Keratinocyte (primary cell): ENCODE measurements around the gene SFT2D3.
A peak's percentile ranks its signal among the peaks of the same experiment; 100 is the strongest.

ENCODE experiments used
- EZH2 ChIP-seq: IDR thresholded peaks from one replicate; pipeline ENCODE4 v1.6.1; 2012; ENCODE audit warnings: inconsistent platforms, mild to moderate bottlenecking, low read length, moderate library complexity
- TF ChIP-seq, protein P1 (sequence below), 3 experiments: IDR thresholded peaks in 1 of 3; conservative IDR thresholded peaks in 1 of 3; optimal IDR thresholded peaks in 1 of 3; 2 replicates in 2 of 3; 3 replicates in 1 of 3; pipeline versions ENCODE3 to v1.5.1; 2011; ENCODE audit warnings: low read length in 3 of 3, mild to moderate bottlenecking in 3 of 3, moderate library complexity in 2 of 3, control low read depth in 1 of 3, inconsistent platforms in 1 of 3; ENCODE audit not compliant: insufficient read depth in 2 of 3; ENCODE audit errors: extremely low read depth in 1 of 3

DNA sequence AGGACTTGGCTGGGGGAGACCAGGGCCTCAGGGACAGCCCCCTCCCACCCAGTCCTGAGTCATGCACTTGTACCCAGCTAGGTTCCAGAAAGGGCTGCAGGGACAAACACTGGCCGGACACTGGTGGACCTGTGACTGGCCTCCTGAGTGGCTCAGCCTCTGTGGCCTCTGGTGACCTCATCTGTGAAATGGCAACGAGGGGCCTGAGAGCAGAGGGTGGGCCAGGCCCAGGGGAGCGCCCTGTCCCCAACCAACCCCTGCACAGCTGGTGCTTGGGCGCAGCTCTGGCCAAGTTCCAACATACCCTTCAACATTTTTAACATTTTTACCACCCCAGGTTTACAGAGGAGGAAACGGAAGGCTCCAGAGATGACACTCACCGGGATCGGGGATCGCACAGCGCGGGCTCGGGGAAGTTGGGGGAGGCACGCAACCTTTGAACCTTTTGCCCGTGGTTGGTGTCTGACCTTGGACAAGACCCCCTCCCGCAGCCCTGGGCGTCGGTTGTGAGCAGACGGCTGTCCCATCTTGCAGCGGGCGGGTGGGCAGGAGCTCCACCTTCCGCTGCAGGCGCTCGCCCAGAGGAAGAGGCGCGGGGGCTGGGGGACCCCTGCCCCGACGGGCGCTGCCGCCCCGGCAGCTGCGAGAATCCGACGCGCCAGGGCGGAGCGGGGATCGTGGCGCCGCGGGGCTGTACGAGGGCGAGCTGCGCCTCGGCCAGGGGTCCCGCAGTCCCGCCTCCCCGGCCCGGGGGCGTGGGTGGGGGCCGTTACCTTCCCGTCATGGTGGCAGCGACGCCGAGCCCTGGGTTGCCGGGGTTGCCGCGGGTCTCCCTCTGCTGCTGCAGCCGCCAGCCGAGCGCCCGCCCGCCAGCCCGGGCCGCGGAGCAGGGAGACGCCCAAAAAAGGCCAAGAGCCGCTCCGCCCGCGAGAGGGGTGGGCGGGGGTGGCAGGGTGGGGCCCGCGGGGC lies 26.8 kb upstream of the SFT2D3 start:
- TF ChIP-seq, protein P1, sequence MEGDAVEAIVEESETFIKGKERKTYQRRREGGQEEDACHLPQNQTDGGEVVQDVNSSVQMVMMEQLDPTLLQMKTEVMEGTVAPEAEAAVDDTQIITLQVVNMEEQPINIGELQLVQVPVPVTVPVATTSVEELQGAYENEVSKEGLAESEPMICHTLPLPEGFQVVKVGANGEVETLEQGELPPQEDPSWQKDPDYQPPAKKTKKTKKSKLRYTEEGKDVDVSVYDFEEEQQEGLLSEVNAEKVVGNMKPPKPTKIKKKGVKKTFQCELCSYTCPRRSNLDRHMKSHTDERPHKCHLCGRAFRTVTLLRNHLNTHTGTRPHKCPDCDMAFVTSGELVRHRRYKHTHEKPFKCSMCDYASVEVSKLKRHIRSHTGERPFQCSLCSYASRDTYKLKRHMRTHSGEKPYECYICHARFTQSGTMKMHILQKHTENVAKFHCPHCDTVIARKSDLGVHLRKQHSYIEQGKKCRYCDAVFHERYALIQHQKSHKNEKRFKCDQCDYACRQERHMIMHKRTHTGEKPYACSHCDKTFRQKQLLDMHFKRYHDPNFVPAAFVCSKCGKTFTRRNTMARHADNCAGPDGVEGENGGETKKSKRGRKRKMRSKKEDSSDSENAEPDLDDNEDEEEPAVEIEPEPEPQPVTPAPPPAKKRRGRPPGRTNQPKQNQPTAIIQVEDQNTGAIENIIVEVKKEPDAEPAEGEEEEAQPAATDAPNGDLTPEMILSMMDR (optimal IDR thresholded peaks at IDR 0.05 in 1 of 3, IDR thresholded peaks at IDR 0.05 in 1 of 3, conservative IDR thresholded peaks at IDR 0.05 in 1 of 3; ENCODE audit: extremely low read depth in 1 of 3, insufficient read depth in 2 of 3, low read length in 3 of 3) = no peak
- TF ChIP-seq EZH2 = peak; percentile 91
